ENCODE results near the gene ELOVL3.

GRCh38 chr10:102237711-102238252 lies 11.7 kb downstream of the ELOVL3 start:
- TF ChIP-seq, protein P1, sequence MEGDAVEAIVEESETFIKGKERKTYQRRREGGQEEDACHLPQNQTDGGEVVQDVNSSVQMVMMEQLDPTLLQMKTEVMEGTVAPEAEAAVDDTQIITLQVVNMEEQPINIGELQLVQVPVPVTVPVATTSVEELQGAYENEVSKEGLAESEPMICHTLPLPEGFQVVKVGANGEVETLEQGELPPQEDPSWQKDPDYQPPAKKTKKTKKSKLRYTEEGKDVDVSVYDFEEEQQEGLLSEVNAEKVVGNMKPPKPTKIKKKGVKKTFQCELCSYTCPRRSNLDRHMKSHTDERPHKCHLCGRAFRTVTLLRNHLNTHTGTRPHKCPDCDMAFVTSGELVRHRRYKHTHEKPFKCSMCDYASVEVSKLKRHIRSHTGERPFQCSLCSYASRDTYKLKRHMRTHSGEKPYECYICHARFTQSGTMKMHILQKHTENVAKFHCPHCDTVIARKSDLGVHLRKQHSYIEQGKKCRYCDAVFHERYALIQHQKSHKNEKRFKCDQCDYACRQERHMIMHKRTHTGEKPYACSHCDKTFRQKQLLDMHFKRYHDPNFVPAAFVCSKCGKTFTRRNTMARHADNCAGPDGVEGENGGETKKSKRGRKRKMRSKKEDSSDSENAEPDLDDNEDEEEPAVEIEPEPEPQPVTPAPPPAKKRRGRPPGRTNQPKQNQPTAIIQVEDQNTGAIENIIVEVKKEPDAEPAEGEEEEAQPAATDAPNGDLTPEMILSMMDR (IDR thresholded peaks at IDR 0.05; ENCODE audit: low read length) = no peak
- TF ChIP-seq EZH2 (IDR thresholded peaks at IDR 0.05; ENCODE audit: borderline replicate concordance, low read length) = no peak
